H1 (cell line): ENCODE measurements around the gene RREB1. TPM values are rescaled to one million over a fixed set of nuclear protein-coding genes. Genes with fewer than 3 reads are reported as not detected.

ENCODE experiments used
- CTCF ChIA-PET: fragments of 300-600 bp; sonication (Branson Sonifier 250); formaldehyde crosslinking; loops from one replicate; lab custom pipeline; 2021; ENCODE audit not compliant: partially characterized antibody; lab: Charles Lee
- POLR2A ChIA-PET: fragments of 300-600 bp; sonication (Branson Sonifier 250); formaldehyde crosslinking; loops from one replicate; lab custom pipeline; 2021; ENCODE audit warnings: inconsistent platforms; ENCODE audit not compliant: partially characterized antibody; lab: Charles Lee
- DNase-seq, 2 experiments: peaks; one replicate each; pipeline versions ENCODE4 v3.0.0 to v3.0.0-alpha.2; 2010 to 2022; ENCODE audit warnings: low spot score in 2 of 2, low read depth in 1 of 2, mixed read lengths in 1 of 2
- FAIRE-seq: peaks from 2 replicates; lab custom pipeline; 2011; peaks lifted over from hg19 to GRCh38; lab: Jason Lieb, UNC
- H2AFZ ChIP-seq: 2 replicates; pipeline ENCODE4 v1.8.1; 2012; ENCODE audit warnings: low read length, inconsistent platforms
- H2AK5ac ChIP-seq: 2 replicates; pipeline ENCODE4 v1.6.1; 2013; ENCODE audit warnings: low read depth, low read length
- H2BK120ac ChIP-seq: replicated peaks from 2 replicates; pipeline ENCODE3; 2013; ENCODE audit warnings: low read depth, low read length, inconsistent platforms
- H2BK12ac ChIP-seq: 2 replicates; pipeline ENCODE4 v1.6.1; 2013; ENCODE audit warnings: low read depth, low read length
- H2BK15ac ChIP-seq: 2 replicates; pipeline ENCODE4 v1.6.1; 2013; ENCODE audit warnings: low read length
- H2BK20ac ChIP-seq: 2 replicates; pipeline ENCODE4 v1.6.1; 2013; ENCODE audit warnings: low read length
- H2BK5ac ChIP-seq: 2 replicates; pipeline ENCODE4 v1.6.1; 2013; ENCODE audit warnings: low read depth, low read length
- H3K14ac ChIP-seq: 2 replicates; pipeline ENCODE4 v1.6.1; 2013; ENCODE audit warnings: inconsistent platforms; ENCODE audit not compliant: insufficient read length
- H3K18ac ChIP-seq: 2 replicates; pipeline ENCODE4 v1.6.1; 2013; ENCODE audit warnings: low read length; ENCODE audit errors: extremely low read depth
- H3K23ac ChIP-seq: 2 replicates; pipeline ENCODE4 v1.6.1; 2013; ENCODE audit warnings: inconsistent platforms; ENCODE audit not compliant: insufficient read length
- H3K23me2 ChIP-seq: 2 replicates; pipeline ENCODE4 v1.6.1; 2013; ENCODE audit warnings: low read depth, low read length
- H3K27ac ChIP-seq: 2 replicates; pipeline ENCODE4 v1.6.1; 2011; ENCODE audit warnings: low read depth, low read length, inconsistent platforms
- H3K27me3 ChIP-seq, 4 experiments: replicated peaks in 1 of 4; 1 replicate in 1 of 4; 2 replicates in 3 of 4; pipeline versions ENCODE4 v1.6.1 to v1.8.1; 2011 to 2013; ENCODE audit warnings: low read length in 3 of 4, mild to moderate bottlenecking in 3 of 4, inconsistent platforms in 2 of 4, mixed read lengths in 2 of 4, moderate library complexity in 1 of 4; ENCODE audit not compliant: control insufficient read depth in 3 of 4, insufficient read depth in 3 of 4; ENCODE audit errors: extremely low read depth in 1 of 4
- H3K36me3 ChIP-seq, 4 experiments: 2 replicates each; pipeline versions ENCODE4 v1.6.1 to v1.8.1; 2011 to 2013; ENCODE audit warnings: mild to moderate bottlenecking in 4 of 4, low read length in 3 of 4, moderate library complexity in 2 of 4, control low read depth in 1 of 4, inconsistent platforms in 1 of 4; ENCODE audit not compliant: insufficient read depth in 4 of 4, control insufficient read depth in 2 of 4
- H3K4ac ChIP-seq: replicated peaks from 2 replicates; pipeline ENCODE3; 2013; ENCODE audit warnings: low read length, low read depth, mixed read lengths, inconsistent platforms; ENCODE audit not compliant: insufficient read length
- H3K4me1 ChIP-seq, 4 experiments: replicated peaks in 1 of 4; 1 replicate in 1 of 4; 2 replicates in 3 of 4; pipeline versions ENCODE4 v1.6.1 to v1.8.1; 2011 to 2013; ENCODE audit warnings: low read length in 3 of 4, inconsistent platforms in 2 of 4, mixed read lengths in 1 of 4; ENCODE audit not compliant: insufficient read depth in 4 of 4, control insufficient read depth in 3 of 4
- H3K4me2 ChIP-seq, 2 experiments: 2 replicates each; pipeline versions ENCODE4 v1.6.1 to v1.8.1; 2011 to 2013; ENCODE audit warnings: low read depth in 2 of 2, low read length in 2 of 2, control low read depth in 1 of 2, inconsistent platforms in 1 of 2, mild to moderate bottlenecking in 1 of 2; ENCODE audit not compliant: insufficient read depth in 1 of 2
- H3K4me3 ChIP-seq, 4 experiments: fragments of 200-600, 300-600 bp in 1 of 4; sonication (generic), shearing (Covaris generic), sonication (Bioruptor Twin) in 1 of 4; 2 replicates each; pipeline versions ENCODE4 v1.5.1 to v1.8.1; 2011 to 2016; ENCODE audit warnings: low read length in 4 of 4, low read depth in 3 of 4, control low read depth in 2 of 4, inconsistent platforms in 2 of 4, mild to moderate bottlenecking in 2 of 4, mixed read lengths in 1 of 4, moderate library complexity in 1 of 4; ENCODE audit not compliant: insufficient read depth in 2 of 4; ENCODE audit errors: extremely low read depth in 1 of 4
- H3K56ac ChIP-seq: replicated peaks from 2 replicates; pipeline ENCODE3; 2013; ENCODE audit warnings: low read depth, mild to moderate bottlenecking, mixed read lengths, low read length, inconsistent platforms; ENCODE audit not compliant: insufficient read length
- H3K79me1 ChIP-seq: 2 replicates; pipeline ENCODE4 v1.6.1; 2013; ENCODE audit warnings: low read depth, low read length, control low read depth
- H3K79me2 ChIP-seq, 2 experiments: 2 replicates each; pipeline versions ENCODE4 v1.6.1 to v1.8.1; 2012 to 2013; ENCODE audit warnings: low read length in 2 of 2, mild to moderate bottlenecking in 2 of 2, inconsistent platforms in 1 of 2; ENCODE audit not compliant: insufficient read depth in 2 of 2, control insufficient read depth in 1 of 2
- H3K9ac ChIP-seq, 4 experiments: replicated peaks in 1 of 4; 1 replicate in 1 of 4; 2 replicates in 3 of 4; pipeline versions ENCODE4 v1.6.1 to v1.8.1; 2011 to 2013; ENCODE audit warnings: low read depth in 3 of 4, low read length in 3 of 4, control low read depth in 2 of 4, mild to moderate bottlenecking in 2 of 4, moderate library complexity in 2 of 4, inconsistent platforms in 1 of 4; ENCODE audit errors: extremely low read depth in 1 of 4
- H3K9me3 ChIP-seq, 2 experiments: 2 replicates each; pipeline versions ENCODE4 v1.6.1 to v1.8.1; 2012 to 2013; ENCODE audit warnings: mild to moderate bottlenecking in 2 of 2, moderate library complexity in 2 of 2, control low read depth in 1 of 2, inconsistent platforms in 1 of 2, low read depth in 1 of 2, low read length in 1 of 2, mixed read lengths in 1 of 2; ENCODE audit not compliant: insufficient read depth in 2 of 2
- H4K20me1 ChIP-seq, 2 experiments: replicated peaks in 1 of 2; 2 replicates each; pipeline versions ENCODE3 to v1.8.1; 2011 to 2013; ENCODE audit warnings: inconsistent platforms in 2 of 2, low read length in 2 of 2, mild to moderate bottlenecking in 1 of 2; ENCODE audit not compliant: insufficient read depth in 2 of 2, control insufficient read depth in 1 of 2
- H4K5ac ChIP-seq: 2 replicates; pipeline ENCODE4 v1.6.1; 2013; ENCODE audit warnings: low read length, low read depth, mixed read lengths, inconsistent platforms; ENCODE audit not compliant: insufficient read length
- H4K8ac ChIP-seq: 2 replicates; pipeline ENCODE4 v1.8.0; 2013; ENCODE audit warnings: mild to moderate bottlenecking, moderate library complexity, low read length, inconsistent platforms; ENCODE audit not compliant: insufficient read depth; ENCODE audit errors: extremely low read depth
- H4K91ac ChIP-seq: replicated peaks from 2 replicates; pipeline ENCODE3; 2013; ENCODE audit warnings: low read length, mixed read lengths, inconsistent platforms; ENCODE audit not compliant: insufficient read length
- WGBS, 2 experiments: shearing (Covaris generic) in 1 of 2; methylation state at CpG; one replicate each; pipeline versions ENCODE4 v1.1.6 to v1.1.7; 2013 to 2015; ENCODE audit warnings: low lambda C conversion rate in 2 of 2, mixed read lengths in 2 of 2, inconsistent platforms in 1 of 2, low coverage in 1 of 2, missing lambda C conversion rate in 1 of 2; ENCODE audit not compliant: insufficient replicate concordance in 2 of 2, insufficient coverage in 1 of 2, insufficient read length in 1 of 2; ENCODE audit errors: extremely low coverage in 1 of 2, missing lambda C conversion rate in 1 of 2; 5-methylcytosine and 5-hydroxymethylcytosine counted together
- polyA plus RNA-seq, 7 experiments: library from polyadenylated mRNA; depleted of rRNA in 3 of 7; stranded (reverse) in 5 of 7; unstranded in 2 of 7; fragments of >200 nt in 5 of 7; fragments of 200-250 nt in 2 of 7; gene quantifications; 1 replicate in 5 of 7; 2 replicates in 1 of 7; 4 replicates in 1 of 7; pipeline versions ENCODE4 v1.2.1 to v1.2.3, GENCODE V29; 2011 to 2013; ENCODE audit warnings: missing spikeins in 2 of 7, mixed read lengths in 2 of 7
- total RNA-seq: library from RNA; stranded (reverse); fragmentation: NEBNext Ultra II Directional; extraction: Animal tissue kit (Norgen Biotek cat#: 25700); gene quantifications from 2 replicates; pipeline ENCODE4 v1.2.1, GENCODE V29; 2021

RREB1 gene
- total and polyA plus RNA-seq, 2 of the 8 experiments (the other 6 are each of a cell fraction or from before 2014, with no cell fraction given): 3.9 to 34.7 TPM

DNA sequence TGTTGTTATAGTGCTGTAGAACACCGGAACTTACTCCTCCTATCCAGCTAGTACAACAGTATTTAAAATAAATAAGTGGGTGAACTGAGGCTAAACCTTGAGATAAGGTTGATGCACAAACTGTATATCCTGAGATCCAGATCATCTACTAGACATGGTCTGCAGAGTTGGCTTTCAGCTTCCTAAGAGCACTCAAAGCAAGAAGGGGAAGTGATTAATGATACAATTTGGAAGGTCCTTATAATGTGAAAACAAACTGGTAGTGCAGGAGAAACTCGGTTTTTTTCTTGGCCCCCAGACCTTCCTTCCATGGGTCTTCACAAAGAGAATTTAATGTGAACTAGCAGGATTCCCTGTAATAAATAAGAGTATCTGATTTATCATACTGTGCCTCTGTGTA, 27.4 kb upstream of the RREB1 start:
- FAIRE-seq: no peak

More for the DNA sequence above, 27.4 kb upstream of the RREB1 start:
- H3K56ac ChIP-seq: no peak overlapping the region
- no peaks in the 10 kb centered on the region for H3K4me1 ChIP-seq
- no peak overlapping the region for H3K18ac ChIP-seq
- H3K27me3 ChIP-seq: peaks cover 0 to 3% (median 1%) of the 10 kb centered on the region in 4 experiments; a peak in 1 of 7 replicates
- no peak overlapping the region for H2AK5ac ChIP-seq
- no peaks in the 10 kb centered on the region for H3K79me2 ChIP-seq
- no peak overlapping the region for H3K27ac ChIP-seq
- H2BK5ac ChIP-seq: no peak overlapping the region
- no peak overlapping the region for H3K4me2 ChIP-seq
- no peaks in the 10 kb centered on the region for H3K23me2 ChIP-seq
- H4K5ac ChIP-seq: no peak overlapping the region
- H2BK15ac ChIP-seq: no peak overlapping the region
- no peaks in the 10 kb centered on the region for H3K9me3 ChIP-seq
- H2BK120ac ChIP-seq: no peak overlapping the region
- DNase-seq: no peak
- CTCF ChIA-PET: interaction anchor here (0.7 kb wide), 1 partner anchor 345 kb away, joined by 5 read pairs; no protein-coding TSS in a partner anchor
- no peaks in the 10 kb centered on the region for H4K20me1 ChIP-seq
- POLR2A ChIA-PET: interaction anchor here (0.7 kb wide), 1 partner anchor 13 kb away, joined by 3 read pairs; no protein-coding TSS in a partner anchor
- no peak overlapping the region for H2AFZ ChIP-seq
- H4K8ac ChIP-seq: no peak overlapping the region
- WGBS, 2 experiments: 93% methylated on average over 2 of the region's 2 CpGs; no CpG with 5 or more reads in 1 of the 2 experiments
- H3K9ac ChIP-seq: no peak overlapping the region
- no peak overlapping the region for H3K14ac ChIP-seq
- no peak overlapping the region for H3K23ac ChIP-seq
- H2BK20ac ChIP-seq: no peak overlapping the region
- no peak overlapping the region for H2BK12ac ChIP-seq
- no peaks in the 10 kb centered on the region for H3K79me1 ChIP-seq
- H3K36me3 ChIP-seq: no peaks in the 10 kb centered on the region
- H3K4me3 ChIP-seq: no peak overlapping the region
- H4K91ac ChIP-seq: no peak overlapping the region
- no peak overlapping the region for H3K4ac ChIP-seq
